22Rv1 (cell line): ENCODE data around the gene TRIM15.

Experiments used
- H3K27ac ChIP-seq: fragments of 450-650 bp; 2 replicates; pipeline ENCODE4 v1.5.1; 2017
- CTCF ChIP-seq: fragments of 450-650 bp; IDR thresholded peaks from 2 replicates; pipeline ENCODE4 v1.5.1; 2017; ENCODE audit warnings: mild to moderate bottlenecking
- ZFX ChIP-seq: fragments of 450-650 bp; IDR thresholded peaks from 2 replicates; pipeline ENCODE4 v1.6.1; 2017; ENCODE audit warnings: antibody characterized with exemption, borderline replicate concordance

The TRIM15 gene

GRCh38 chr6:30155520-30156261 lies 7.7 kb upstream of the TRIM15 start:
- H3K27ac ChIP-seq, result no peak overlapping the region
- no peak for TF ChIP-seq CTCF
- no peak for TF ChIP-seq ZFX

DNA sequence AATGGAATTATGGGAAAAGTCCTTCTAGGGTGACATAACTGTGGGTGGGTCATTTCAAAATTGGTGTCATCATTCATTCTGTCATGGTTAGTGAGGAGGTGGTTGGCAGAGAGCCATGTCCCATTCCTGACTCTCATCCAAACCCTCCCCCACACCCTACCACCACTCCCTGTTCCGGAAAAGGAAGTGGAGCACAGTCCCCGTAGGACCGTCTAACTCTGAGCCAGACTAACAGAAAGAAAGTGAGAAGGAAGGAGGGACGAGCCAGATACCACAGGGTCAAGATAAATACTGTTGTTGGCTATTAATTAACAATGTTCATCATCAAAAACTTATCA lies 7.1 kb upstream of the TRIM15 start:
- H3K27ac ChIP-seq, result no peak overlapping the region

GRCh38 chr6:30156774-30157173 lies 6.6 kb upstream of the TRIM15 start:
- no peak overlapping the region for H3K27ac ChIP-seq
- TF ChIP-seq CTCF, result no peak
- TF ChIP-seq ZFX, result no peak

More for the DNA sequence above, 7.1 kb upstream of the TRIM15 start:
- no peak for TF ChIP-seq CTCF
- TF ChIP-seq ZFX, result no peak

GRCh38 chr6:30157581-30157980 lies 5.8 kb upstream of the TRIM15 start:
- TF ChIP-seq CTCF (no peak), ZFX (no peak)
- no peak overlapping the region for H3K27ac ChIP-seq

GRCh38 chr6:30157999-30158398 lies 5.3 kb upstream of the TRIM15 start:
- TF ChIP-seq ZFX (no peak), CTCF (no peak)
- H3K27ac ChIP-seq, result no peak overlapping the region

DNA sequence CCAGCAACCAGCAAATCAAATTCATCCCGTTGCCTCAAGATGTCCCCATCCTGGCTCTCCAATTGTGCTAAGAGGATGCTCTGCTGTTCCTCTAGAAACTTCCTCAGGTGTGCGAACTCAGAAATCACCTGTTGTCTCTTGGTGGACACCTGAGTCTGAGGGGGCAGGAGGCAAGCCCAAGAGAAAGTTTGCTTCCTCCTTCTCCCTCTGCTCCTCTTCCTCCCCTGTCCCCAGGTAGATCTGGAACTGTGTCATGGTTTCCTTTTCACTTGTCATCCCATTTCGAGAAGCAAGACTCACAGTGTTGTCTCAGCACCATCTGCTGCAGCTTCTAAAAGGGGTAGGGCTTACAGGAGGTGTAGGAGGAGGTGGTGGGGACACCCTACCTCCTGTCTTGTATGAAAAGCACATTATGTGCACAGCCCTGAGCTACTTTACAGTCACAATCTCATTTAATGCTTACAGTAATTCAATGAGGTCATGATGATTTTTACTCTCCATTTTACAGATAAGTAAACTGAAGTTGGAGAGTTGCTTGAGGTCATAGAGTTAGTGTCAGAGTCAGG lies 4.8 kb upstream of the TRIM15 start:
- no peak for TF ChIP-seq ZFX
- no peak for TF ChIP-seq CTCF
- no peak overlapping the region for H3K27ac ChIP-seq

- H3K27ac ChIP-seq, result no peak overlapping the region
- no peak for TF ChIP-seq CTCF
- no peak for TF ChIP-seq ZFX
Measured at GRCh38 chr6:30160008-30160784, 3.1 kb upstream of the TRIM15 start.
